ENCODE results near the gene UBIAD1. TPM values are rescaled to one million over a fixed set of nuclear protein-coding genes. Genes with fewer than 3 reads are reported as not detected.

UBIAD1 gene, protein sequence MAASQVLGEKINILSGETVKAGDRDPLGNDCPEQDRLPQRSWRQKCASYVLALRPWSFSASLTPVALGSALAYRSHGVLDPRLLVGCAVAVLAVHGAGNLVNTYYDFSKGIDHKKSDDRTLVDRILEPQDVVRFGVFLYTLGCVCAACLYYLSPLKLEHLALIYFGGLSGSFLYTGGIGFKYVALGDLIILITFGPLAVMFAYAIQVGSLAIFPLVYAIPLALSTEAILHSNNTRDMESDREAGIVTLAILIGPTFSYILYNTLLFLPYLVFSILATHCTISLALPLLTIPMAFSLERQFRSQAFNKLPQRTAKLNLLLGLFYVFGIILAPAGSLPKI
- 1.1 and 2.3 TPM in 2 replicates for polyA plus RNA-seq

DNA sequence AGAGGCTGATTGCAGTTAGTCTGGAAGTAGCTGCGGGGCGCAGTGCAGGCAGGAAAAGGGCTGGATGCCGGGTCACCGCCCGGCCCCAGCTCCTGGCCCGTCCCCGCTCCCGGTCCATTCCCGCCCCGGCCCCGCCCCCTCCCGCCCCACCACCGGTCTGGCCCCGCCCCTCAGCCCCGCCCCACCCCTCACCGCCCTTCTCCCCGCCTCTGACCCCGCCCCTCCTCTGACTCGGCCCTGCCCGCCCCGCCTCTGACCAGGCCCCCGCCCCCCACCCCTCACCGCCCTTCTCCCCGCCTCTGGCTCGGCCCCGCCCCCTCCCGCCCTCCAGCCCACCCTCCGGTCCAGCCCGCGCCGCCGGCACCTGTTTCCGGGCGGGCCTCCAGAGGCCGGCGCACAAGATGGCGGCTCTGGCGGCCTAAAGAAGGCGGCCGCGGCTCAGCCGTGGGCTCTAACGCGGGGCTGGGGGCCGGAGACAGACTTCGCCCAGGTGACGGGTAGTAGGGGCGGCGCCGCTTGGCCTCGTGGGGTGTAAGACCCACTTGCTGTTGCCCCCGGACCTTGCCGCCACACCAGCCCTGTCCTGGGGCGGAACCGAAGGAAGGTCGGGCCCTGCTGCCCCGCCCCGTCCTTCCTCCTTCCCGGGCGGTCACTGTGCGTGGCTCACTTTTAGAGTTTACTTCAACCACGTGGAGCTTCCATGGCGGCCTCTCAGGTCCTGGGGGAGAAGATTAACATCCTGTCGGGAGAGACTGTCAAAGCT lies at the start of gene UBIAD1:
Gene UBIAD1 (plus strand): TSS at position 367 of the 763 bp plus-strand sequence. CDS start 334 bp downstream, at position 701.

GRCh38 chr1:11262171-11263049 lies 10.6 kb upstream of the UBIAD1 start, which contains the start of gene MTOR:
TSS of gene MTOR (minus strand) at chr1:11262551. CDS start at chr1:11259409, 3,142 bp downstream.

Other genes with a start within 250 kb of the UBIAD1 start
- gene MASP2, start 226.0 kb upstream of the UBIAD1 start, polyA plus RNA-seq, result 2.3 TPM in 1 of 2 replicates, not detected in the other
- gene SRM, start 213.2 kb upstream of the UBIAD1 start, polyA plus RNA-seq, result 25.3 and 26.1 TPM in 2 replicates
- 9.9 and 12.6 TPM in 2 replicates for gene EXOSC10, start 173.3 kb upstream of the UBIAD1 start, polyA plus RNA-seq
- gene ANGPTL7, start 83.8 kb upstream of the UBIAD1 start, polyA plus RNA-seq, result not detected in 2 replicates
- 20.1 and 28.0 TPM in 2 replicates for gene MTOR, start 10.6 kb upstream of the UBIAD1 start, polyA plus RNA-seq
- not detected in 2 replicates for gene DISP3, start 206.0 kb downstream of the UBIAD1 start, polyA plus RNA-seq